ENCODE data around the gene ZFC3H1.
"Not testable (repeated sequence)": the region's sequence is repeated elsewhere in the genome, so short reads cannot be mapped to it uniquely, and the experiment has no call there.

DNA sequence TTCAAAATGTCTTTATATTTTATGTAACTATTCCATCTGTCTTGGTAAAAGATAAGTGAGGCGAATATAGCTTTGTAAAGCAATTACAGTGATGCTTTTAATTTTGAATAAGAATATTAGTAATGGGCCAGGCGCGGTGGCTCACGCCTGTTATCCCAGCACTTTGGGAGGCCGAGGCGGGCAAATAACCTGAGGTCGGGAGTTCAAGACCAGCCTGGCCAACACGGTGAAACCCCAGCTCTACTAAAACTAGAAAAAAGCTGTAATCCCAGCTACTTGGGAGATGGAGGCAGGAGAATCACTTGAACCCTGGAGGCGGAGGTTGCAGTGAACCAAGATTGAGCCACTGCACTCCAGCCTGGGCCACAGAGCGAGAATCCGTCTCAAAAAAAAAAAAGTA, 23.5 kb upstream of the ZFC3H1 start:
- TF ChIP-seq TCF7L2 (IDR thresholded peaks at IDR 0.05; ENCODE audit: borderline replicate concordance, extremely low read depth, insufficient read depth, insufficient read length); ZFX (IDR thresholded peaks at IDR 0.05); SRF (IDR thresholded peaks at IDR 0.05; ENCODE audit: low read depth); POLR2A (IDR thresholded peaks at IDR 0.05; ENCODE audit: borderline replicate concordance, extremely low read depth, insufficient read depth, insufficient read length): not testable (repeated sequence)
- TF ChIP-seq, protein P1, sequence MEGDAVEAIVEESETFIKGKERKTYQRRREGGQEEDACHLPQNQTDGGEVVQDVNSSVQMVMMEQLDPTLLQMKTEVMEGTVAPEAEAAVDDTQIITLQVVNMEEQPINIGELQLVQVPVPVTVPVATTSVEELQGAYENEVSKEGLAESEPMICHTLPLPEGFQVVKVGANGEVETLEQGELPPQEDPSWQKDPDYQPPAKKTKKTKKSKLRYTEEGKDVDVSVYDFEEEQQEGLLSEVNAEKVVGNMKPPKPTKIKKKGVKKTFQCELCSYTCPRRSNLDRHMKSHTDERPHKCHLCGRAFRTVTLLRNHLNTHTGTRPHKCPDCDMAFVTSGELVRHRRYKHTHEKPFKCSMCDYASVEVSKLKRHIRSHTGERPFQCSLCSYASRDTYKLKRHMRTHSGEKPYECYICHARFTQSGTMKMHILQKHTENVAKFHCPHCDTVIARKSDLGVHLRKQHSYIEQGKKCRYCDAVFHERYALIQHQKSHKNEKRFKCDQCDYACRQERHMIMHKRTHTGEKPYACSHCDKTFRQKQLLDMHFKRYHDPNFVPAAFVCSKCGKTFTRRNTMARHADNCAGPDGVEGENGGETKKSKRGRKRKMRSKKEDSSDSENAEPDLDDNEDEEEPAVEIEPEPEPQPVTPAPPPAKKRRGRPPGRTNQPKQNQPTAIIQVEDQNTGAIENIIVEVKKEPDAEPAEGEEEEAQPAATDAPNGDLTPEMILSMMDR (IDR thresholded peaks at IDR 0.05 in 2 of 3, conservative IDR thresholded peaks at IDR 0.05 in 1 of 3; ENCODE audit: borderline replicate concordance in 1 of 3, insufficient read depth in 1 of 3, low read depth in 2 of 3, low read length in 2 of 3): not testable (repeated sequence)

Data from HCT116 (cell line).